NCI-H1694 treated with DMSO at 0.1 percent for 48 hours (cell line): ENCODE results near the gene SCLY.
"Not testable (repeated sequence)": the region's sequence is repeated elsewhere in the genome, so short reads cannot be mapped to it uniquely, and the experiment has no call there.

Experiments used
- DNase-seq: peaks from one replicate; lab custom pipeline; 2025; lab: John Stamatoyannopoulos, UW

SCLY gene, protein sequence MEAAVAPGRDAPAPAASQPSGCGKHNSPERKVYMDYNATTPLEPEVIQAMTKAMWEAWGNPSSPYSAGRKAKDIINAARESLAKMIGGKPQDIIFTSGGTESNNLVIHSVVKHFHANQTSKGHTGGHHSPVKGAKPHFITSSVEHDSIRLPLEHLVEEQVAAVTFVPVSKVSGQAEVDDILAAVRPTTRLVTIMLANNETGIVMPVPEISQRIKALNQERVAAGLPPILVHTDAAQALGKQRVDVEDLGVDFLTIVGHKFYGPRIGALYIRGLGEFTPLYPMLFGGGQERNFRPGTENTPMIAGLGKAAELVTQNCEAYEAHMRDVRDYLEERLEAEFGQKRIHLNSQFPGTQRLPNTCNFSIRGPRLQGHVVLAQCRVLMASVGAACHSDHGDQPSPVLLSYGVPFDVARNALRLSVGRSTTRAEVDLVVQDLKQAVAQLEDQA

DNA sequence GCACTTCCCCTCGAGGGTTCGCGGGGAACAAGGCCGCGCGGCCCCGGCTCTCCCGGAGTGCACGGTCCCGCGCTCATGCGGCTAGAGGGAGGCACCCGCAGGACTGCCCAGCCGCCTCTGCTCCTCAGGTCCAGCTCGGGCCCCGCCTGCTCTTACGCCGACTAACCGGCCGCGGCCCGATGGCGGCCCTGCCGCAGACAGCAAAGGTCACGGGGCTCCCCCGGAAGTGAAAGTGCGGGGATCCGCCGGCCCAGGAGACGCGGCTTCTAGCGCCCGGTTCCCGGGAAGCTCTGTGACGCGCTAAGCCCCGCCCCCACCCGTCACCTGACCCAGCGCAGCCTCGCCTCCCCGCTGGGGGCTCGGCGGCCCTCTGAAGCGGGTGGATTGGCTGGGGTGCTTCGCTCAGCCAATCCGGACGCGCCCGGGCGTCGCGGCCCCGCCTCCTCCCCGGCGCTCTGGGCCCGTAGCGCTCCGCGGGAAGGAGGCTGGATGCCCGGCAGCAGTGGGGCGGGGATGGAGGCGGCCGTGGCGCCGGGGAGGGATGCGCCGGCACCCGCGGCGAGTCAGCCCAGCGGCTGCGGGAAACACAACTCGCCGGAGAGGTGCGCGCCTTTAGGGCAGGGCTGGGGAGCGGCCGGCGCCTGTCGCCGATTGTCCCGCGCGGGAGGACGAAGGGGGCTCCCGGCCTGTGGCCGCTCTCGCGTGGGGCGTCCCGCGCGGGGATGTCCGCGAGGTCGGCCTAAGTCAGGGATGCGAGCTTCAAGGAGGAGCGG, at the start of gene SCLY:
Gene SCLY (plus strand): TSS at position 460 of the 773 bp plus-strand sequence. CDS start 54 bp downstream, at position 514.
- DNase-seq = peak; percentile 91

GRCh38 chr2:238013806-238014205, 47.0 kb upstream of the SCLY start:
- no peak for DNase-seq

- DNase-seq = no peak
These were observed 45.1 kb upstream of the SCLY start for GRCh38 chr2:238015705-238016104.

DNA sequence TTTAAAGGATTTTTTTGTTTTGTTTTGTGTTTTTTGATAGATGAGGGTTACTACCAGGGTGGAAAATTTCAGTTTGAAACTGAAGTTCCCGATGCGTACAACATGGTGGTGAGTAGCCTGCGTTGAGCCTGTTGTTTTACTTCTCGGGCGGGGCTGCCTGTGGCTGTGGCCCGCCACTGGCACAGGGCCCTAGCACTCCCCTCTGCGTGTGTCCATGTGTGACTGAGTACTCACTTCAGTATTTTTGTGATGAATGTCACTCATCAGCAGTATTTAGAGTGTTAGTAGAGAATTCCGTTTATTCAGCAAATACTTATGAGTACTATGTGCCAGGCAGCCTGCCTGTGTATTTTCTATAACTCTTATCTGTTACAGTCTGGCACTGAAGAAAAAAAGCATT, 44.3 kb upstream of the SCLY start:
- no peak for DNase-seq

DNA sequence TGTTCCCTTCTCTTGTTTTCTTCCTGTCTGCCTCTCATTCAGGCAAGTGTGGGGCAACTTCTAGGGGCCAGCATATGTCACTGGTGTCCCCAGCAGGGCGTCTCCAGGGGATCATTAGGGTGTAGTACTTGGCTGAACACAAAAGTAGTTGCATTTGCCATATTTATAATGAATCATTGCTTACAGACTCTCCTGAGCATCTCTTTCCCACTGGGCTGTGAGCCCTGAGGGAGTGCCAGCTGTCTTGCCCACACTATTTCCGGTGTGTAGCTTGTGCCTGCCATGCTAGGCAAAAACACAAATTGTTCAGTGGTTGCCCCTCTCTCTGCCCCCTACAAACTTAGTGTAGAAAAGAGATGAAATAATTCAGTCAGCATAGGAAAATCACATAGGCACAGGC, 40.8 kb upstream of the SCLY start:
- peak; percentile 50 for DNase-seq

DNA sequence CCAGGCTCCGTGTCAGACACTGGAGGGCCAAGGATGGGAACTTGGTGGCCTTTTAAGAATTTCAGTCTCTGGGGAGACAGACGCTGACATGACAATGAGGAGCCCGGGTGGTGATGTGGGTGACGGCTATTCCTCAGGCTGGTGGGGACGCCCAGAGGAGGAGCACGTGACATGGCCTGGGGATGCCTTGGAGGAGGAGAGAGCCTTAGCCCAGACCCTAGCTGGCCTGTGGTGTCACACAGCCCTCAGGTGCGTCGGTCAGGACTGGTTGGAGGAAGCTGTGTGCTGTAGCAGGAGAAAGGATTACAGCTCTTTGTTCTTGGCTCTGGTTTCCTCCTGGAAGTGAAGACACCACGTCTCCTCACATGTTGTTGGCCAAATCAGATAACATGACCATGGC, 40.0 kb upstream of the SCLY start:
- DNase-seq = no peak

GRCh38 chr2:238021327-238021726, 39.5 kb upstream of the SCLY start:
- DNase-seq = no peak

DNA sequence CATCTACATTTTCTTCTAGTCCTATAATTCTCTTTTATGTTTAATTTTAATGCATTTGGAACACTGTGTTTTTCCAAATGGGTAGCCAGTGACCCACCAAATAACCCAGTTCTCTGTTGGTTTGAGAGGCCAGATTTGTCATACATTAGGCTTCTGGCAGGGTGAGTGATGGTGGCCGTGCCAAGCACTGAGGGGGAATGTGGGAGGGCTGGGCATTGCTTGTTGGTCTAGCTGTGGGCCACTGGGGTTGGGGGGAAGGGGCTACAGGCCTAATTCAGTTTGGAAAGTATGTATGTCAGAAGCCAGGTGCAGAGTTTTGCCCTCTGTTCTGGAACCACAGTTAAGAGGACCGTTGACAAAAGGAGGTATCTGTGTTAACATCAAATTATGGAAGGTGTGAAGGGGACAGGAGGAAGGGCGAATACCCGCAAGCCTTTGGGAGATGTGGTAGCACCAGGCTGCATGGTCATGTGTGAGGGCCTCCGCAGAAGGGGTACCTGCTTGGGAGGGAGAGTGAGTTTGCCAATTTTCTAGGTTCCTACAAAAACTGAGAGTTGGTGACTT, 38.1 kb upstream of the SCLY start:
- DNase-seq = no peak

DNA sequence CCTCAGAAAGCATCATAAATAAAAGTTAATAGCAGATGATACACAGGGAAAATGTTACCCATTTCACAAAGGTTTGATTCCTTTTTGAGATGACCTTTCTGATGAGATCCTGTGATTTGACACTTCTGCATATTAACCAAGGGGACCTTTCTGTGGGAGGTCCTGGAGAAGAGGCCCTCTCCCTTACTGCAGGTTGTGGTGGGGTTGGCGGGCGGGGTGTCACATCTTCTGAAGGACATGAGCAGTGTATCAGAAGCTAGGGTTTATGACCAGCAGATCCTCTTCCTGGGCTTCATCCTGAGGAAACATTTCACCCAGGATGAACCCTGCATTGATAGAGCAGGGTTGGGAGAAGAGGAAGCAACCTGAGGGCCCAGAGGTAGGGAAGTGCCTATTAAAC, 37.2 kb upstream of the SCLY start:
- DNase-seq = no peak

DNA sequence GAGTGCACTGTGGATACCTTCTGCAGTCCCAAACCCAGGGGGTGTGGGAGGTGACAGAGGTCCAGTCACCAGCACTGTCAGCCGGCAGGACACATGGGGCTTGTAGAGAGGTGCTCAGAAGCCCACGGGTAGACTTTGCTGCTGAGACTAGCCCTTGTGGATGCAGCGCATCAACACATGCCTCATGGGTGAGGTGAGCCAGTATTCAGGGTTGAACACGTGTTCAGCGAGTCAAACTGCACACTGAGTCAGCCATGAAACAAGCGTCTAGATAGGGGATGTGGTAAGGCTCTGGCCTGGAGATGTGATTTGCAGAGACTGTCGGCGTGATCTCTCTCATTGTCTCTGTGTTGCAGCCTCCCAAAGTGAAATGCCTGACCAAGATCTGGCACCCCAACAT, 35.8 kb upstream of the SCLY start:
- DNase-seq = no peak

DNA sequence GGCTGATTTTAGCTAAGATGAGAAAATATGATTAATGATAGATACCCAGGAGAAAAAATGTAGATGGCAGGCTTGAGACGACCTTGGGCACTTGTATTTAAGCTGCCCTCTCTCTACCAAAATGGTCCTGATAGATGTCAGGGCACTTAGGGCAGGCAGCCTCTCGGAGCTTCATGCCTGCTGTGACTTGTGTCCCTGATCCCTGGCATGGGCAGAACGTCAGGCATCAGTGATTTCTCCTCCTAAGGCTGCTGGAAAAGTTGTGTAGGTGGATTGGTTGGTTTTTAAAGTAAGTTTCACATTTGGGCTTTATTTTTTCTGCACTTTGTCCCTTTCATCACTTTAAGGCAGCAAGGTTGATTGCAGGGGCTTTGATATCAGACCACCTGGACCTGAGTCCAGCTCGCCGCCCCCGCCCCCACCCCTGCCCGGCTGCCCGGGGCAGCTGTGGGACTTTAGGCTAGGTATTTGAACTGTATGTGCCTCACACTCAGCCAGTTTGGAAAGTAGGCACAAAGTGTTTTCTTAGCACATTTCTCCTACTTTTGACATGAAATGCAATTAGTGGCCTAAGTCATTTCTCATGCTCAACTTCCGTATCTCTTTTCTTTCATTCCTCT, 35.0 kb upstream of the SCLY start:
- no peak for DNase-seq

GRCh38 chr2:238027058-238027457, 33.7 kb upstream of the SCLY start:
- no peak for DNase-seq

DNA sequence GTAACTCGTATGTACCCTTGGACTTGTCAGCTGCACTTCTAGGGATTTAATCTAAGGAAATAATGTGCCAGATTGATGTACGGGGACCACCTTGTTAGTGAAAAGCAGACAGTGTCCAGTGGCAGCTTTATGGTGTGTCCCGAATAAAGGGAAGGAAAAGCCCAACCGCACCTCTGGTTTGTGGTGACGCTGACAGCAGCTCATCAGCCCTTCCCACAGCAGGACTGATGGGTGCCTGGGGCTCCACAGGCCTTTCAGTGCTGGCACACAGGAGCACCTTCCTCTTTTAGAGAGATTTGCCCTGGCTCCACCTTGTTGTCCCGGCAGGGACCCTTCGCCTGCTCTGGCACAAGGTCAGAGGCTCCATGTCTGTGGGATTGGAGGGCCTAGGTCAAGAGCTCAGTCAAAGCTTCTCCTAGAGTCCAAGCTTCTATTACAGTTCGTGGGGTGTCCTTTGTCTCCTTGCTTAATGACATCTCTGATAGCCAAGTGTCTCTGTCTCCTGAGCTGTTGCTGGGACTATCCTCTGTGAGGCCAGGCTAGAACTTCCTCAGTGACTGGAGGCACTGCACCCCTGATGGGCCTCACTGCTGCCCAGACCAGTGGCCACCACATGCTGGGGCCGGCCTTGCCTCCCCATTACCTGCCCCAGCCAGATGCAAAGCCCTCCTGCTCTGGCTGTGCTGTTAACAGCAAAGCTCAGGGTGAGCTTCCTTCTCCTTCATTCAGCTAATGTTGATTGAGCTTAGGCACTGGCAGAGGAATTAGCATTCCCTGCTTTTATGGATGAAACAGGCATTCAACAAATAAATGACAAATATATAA, 33.0 kb upstream of the SCLY start:
- no peak for DNase-seq

- no peak for DNase-seq
These were observed 30.9 kb upstream of the SCLY start for GRCh38 chr2:238029853-238030252.

- DNase-seq = no peak
These were observed 30.2 kb upstream of the SCLY start for GRCh38 chr2:238030422-238031155.

DNA sequence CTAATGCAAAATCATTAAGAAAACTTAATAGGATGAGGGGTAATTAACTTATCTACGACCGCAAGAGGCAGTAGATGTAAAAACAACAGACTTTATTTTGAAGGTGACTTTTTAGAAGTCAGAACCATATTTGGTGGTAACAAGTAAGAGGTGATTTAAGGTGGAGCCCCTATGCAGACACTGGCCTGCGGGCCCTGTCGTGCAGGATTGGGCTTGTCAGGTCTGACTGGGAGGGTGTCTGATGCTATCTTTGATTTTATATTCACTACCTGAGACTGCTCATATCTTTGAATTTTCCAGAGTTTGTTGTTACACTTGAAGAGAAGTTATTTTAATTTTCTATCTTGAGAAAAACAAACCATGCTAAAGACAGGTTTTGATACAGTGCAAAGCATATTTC, 29.1 kb upstream of the SCLY start:
- no peak for DNase-seq

DNA sequence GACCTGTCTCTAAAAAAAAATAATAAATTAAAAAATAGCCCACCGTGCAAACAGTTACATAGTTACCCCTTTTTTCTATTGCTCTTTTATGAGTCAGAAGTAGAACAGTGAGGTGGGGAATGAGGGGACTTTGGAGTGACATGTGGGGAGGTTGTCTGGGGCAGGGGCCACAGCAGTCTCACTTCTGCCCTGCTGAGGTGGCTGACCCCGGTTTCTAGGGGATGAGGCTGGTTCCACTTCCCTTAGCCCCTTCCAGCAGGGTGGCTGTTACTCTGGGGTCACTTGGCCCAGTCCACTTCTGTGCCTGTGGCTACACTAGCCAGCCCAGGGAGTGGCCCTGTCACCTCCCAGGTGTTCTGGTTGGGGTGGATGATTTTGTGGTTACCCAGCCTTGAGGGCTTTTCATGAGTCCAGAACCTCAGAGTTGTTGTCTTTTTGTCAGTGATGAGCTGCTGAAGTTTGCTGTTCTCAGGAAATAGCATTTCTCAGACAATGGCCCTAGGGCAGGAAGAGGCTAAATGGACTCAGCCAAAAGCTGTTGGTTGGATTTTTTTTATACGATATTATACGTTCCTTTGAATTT, 28.0 kb upstream of the SCLY start:
- DNase-seq = no peak

GRCh38 chr2:238033991-238034390, 26.8 kb upstream of the SCLY start:
- not testable (repeated sequence) for DNase-seq

- DNase-seq = no peak
These were observed 22.6 kb upstream of the SCLY start for GRCh38 chr2:238038203-238038602.

DNA sequence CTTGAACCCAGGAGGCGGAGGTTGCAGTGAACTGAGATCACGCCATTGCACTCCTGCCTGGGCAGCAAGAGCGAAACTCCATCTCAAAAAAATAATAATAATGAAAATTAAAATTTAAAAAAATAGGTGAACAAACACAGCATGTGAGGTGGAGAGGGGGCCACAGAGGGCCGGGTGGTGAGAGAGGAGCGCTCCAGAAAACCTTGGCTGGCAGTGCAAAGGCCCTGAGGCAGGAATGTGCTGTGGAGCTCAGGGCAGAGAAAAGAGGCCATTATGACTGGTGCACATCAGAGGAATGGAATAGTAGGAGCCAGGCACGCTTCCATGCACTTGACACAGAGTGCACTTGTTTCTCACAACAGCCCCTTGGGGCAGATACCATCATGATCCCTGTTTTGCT, 21.6 kb upstream of the SCLY start:
- no peak for DNase-seq

GRCh38 chr2:238039985-238040384, 20.8 kb upstream of the SCLY start:
- no peak for DNase-seq
